Astrocyte (in vitro differentiated cells and primary cell): ENCODE measurements around the gene ORC1. TPM values are rescaled to one million over a fixed set of nuclear protein-coding genes. Genes with fewer than 3 reads are reported as not detected.

ENCODE experiments used
- DNase-seq: peaks from one replicate; pipeline ENCODE4 v3.0.0-alpha.2; 2010; ENCODE audit warnings: low read depth
- FAIRE-seq: peaks from 2 replicates; lab custom pipeline; 2011; peaks lifted over from hg19 to GRCh38; lab: Jason Lieb, UNC
- H2AFZ ChIP-seq: 2 replicates; pipeline ENCODE4 v1.6.0; 2012; ENCODE audit warnings: low read depth, low read length, inconsistent platforms
- H3K27ac ChIP-seq: 2 replicates; pipeline ENCODE4 v1.5.1; 2011; ENCODE audit warnings: low read depth, low read length, inconsistent platforms
- H3K27me3 ChIP-seq: 2 replicates; pipeline ENCODE4 v1.6.0; 2011; ENCODE audit warnings: low read length, inconsistent platforms; ENCODE audit not compliant: insufficient read depth
- H3K36me3 ChIP-seq: 2 replicates; pipeline ENCODE4 v1.5.1; 2011; ENCODE audit warnings: low read length, inconsistent platforms; ENCODE audit not compliant: insufficient read depth
- H3K4me1 ChIP-seq: 2 replicates; pipeline ENCODE4 v1.5.1; 2011; ENCODE audit warnings: low read length, inconsistent platforms; ENCODE audit not compliant: insufficient read depth
- H3K4me2 ChIP-seq: 2 replicates; pipeline ENCODE4 v1.6.0; 2012; ENCODE audit warnings: low read length, inconsistent platforms
- H3K4me3 ChIP-seq: 2 replicates; pipeline ENCODE4 v1.5.1; 2011; ENCODE audit warnings: low read depth, mild to moderate bottlenecking, low read length, inconsistent platforms; ENCODE audit not compliant: insufficient read depth
- H3K79me2 ChIP-seq: 2 replicates; pipeline ENCODE4 v1.6.0; 2012; ENCODE audit warnings: mild to moderate bottlenecking, low read length, inconsistent platforms; ENCODE audit not compliant: insufficient read depth
- H3K9ac ChIP-seq: 2 replicates; pipeline ENCODE4 v1.6.0; 2012; ENCODE audit warnings: mild to moderate bottlenecking, low read length, inconsistent platforms
- H3K9me3 ChIP-seq: 2 replicates; pipeline ENCODE4 v1.5.1; 2012; ENCODE audit warnings: low read depth, mild to moderate bottlenecking, low read length, inconsistent platforms; ENCODE audit not compliant: insufficient read depth
- H4K20me1 ChIP-seq: 2 replicates; pipeline ENCODE4 v1.6.0; 2012; ENCODE audit warnings: low read length, inconsistent platforms; ENCODE audit not compliant: insufficient read depth
- H3K27ac Mint-ChIP-seq: one replicate; pipeline ENCODE4 v1.8.0; 2021; ENCODE audit warnings: mild to moderate bottlenecking, mixed read lengths; ENCODE audit not compliant: unreplicated experiment
- H3K27me3 Mint-ChIP-seq: one replicate; pipeline ENCODE4 v1.8.0; 2021; ENCODE audit warnings: low read depth, mixed read lengths; ENCODE audit not compliant: unreplicated experiment
- H3K36me3 Mint-ChIP-seq: one replicate; pipeline ENCODE4 v1.8.0; 2021; ENCODE audit warnings: low read depth, mixed read lengths; ENCODE audit not compliant: unreplicated experiment
- H3K4me1 Mint-ChIP-seq: one replicate; pipeline ENCODE4 v1.8.0; 2021; ENCODE audit warnings: low read depth, mixed read lengths; ENCODE audit not compliant: unreplicated experiment
- H3K4me3 Mint-ChIP-seq: one replicate; pipeline ENCODE4 v1.8.0; 2021; ENCODE audit warnings: mild to moderate bottlenecking, moderate library complexity, mixed read lengths; ENCODE audit not compliant: unreplicated experiment
- H3K9me3 Mint-ChIP-seq: one replicate; pipeline ENCODE4 v1.8.0; 2021; ENCODE audit warnings: mild to moderate bottlenecking, mixed read lengths; ENCODE audit not compliant: unreplicated experiment
- CTCF ChIP-seq: IDR thresholded peaks from 2 replicates; pipeline ENCODE4 v1.5.1; 2011; ENCODE audit warnings: low read depth, mild to moderate bottlenecking, inconsistent platforms, low read length, moderate library complexity; ENCODE audit not compliant: insufficient read depth
- EZH2 ChIP-seq: IDR thresholded peaks from 2 replicates; pipeline ENCODE4 v1.6.1; 2012; ENCODE audit warnings: mild to moderate bottlenecking, low read length, inconsistent platforms; ENCODE audit not compliant: insufficient read depth
- total RNA-seq: library from RNA; stranded (reverse); gene quantifications from 2 replicates; pipeline ENCODE4 v1.2.1, GENCODE V29; 2021

Gene ORC1
- total RNA-seq, 1 donor from 2014 or later: 2.1 TPM

- Histone ChIP-seq H3K4me1 (no peaks in the 10 kb centered on the region), H3K79me2 (no peaks in the 10 kb centered on the region), H3K9me3 (no peaks in the 10 kb centered on the region), H3K4me2 (no peak overlapping the region), H4K20me1 (no peaks in the 10 kb centered on the region), H3K36me3 (peaks cover 20% of the 10 kb centered on the region), H3K27me3 (no peaks in the 10 kb centered on the region), H3K4me3 (no peak overlapping the region), H3K27ac (no peak overlapping the region), H2AFZ (no peak overlapping the region), H3K9ac (no peak overlapping the region)
- Mint-ChIP-seq H3K4me1 (no peaks in the 10 kb centered on the region), H3K27ac (no peak overlapping the region), H3K4me3 (no peak overlapping the region), H3K9me3 (no peaks in the 10 kb centered on the region), H3K27me3 (no peaks in the 10 kb centered on the region), H3K36me3 (no peaks in the 10 kb centered on the region)
- TF ChIP-seq CTCF: no peak
- TF ChIP-seq EZH2: no peak
- DNase-seq: no peak
- no peak for FAIRE-seq
Observed at GRCh38 chr1:52439976-52440375, 35.8 kb upstream of the ORC1 start.

DNA sequence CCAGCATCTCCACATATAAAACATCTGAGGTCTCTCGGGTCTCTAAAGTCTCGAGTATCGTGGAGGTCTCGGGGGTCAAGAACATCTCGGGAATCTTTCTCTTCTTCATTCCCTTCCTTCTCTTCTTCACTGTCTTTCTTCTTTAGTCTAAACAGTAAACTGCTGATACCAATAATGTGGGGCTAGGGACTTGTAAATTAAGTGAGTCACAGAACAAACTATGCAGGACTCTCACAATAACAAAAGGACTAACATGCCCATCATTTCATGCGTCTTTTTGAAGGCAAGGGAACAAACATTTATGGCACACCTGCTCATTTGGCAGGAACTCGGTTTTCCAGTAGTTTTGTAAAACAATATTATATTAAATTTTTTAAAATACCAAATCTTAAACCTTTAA lies 32.6 kb upstream of the ORC1 start:
- Histone ChIP-seq H2AFZ (no peak overlapping the region), H3K4me3 (no peak overlapping the region), H3K4me2 (no peak overlapping the region), H3K9me3 (no peaks in the 10 kb centered on the region), H3K36me3 (peaks cover 25% of the 10 kb centered on the region), H3K9ac (no peak overlapping the region), H3K27me3 (no peaks in the 10 kb centered on the region), H3K79me2 (no peaks in the 10 kb centered on the region), H3K4me1 (no peaks in the 10 kb centered on the region), H4K20me1 (no peaks in the 10 kb centered on the region), H3K27ac (no peak overlapping the region)
- no peaks in the 10 kb centered on the region for H3K36me3 Mint-ChIP-seq
- no peaks in the 10 kb centered on the region for H3K27me3 Mint-ChIP-seq
- DNase-seq (no peak), FAIRE-seq (no peak)
- no peaks in the 10 kb centered on the region for H3K4me1 Mint-ChIP-seq
- TF ChIP-seq CTCF (no peak), EZH2 (no peak)
- H3K27ac Mint-ChIP-seq: no peak overlapping the region
- H3K9me3 Mint-ChIP-seq: no peaks in the 10 kb centered on the region
- no peak overlapping the region for H3K4me3 Mint-ChIP-seq

DNA sequence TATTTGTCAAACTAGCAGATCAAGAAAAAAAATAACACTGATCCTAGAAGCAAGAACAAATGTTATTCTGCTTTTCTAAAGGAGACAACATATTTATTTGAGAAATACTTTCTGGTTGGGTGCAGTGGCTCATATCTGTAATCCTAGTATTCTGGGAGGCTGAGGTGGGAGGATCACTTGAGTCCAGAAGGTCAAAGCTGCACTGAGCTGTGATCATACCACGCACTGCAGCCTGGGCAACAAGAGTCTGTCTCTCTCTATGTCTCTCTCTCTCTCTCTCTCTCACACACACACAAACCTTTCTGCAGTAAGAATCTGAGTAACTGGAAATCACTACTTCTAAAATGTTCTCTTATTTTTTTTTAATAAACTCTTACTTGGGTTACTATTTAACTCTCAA lies 31.4 kb upstream of the ORC1 start:
- Mint-ChIP-seq H3K27ac (no peak overlapping the region), H3K4me1 (no peaks in the 10 kb centered on the region), H3K9me3 (no peaks in the 10 kb centered on the region), H3K36me3 (peaks cover 4% of the 10 kb centered on the region), H3K27me3 (no peaks in the 10 kb centered on the region), H3K4me3 (no peak overlapping the region)
- peaks cover 21% of the 10 kb centered on the region for H3K36me3 ChIP-seq
- H3K79me2 ChIP-seq: no peaks in the 10 kb centered on the region
- FAIRE-seq (no peak), DNase-seq (no peak)
- no peak overlapping the region for H3K9ac ChIP-seq
- no peak overlapping the region for H3K4me3 ChIP-seq
- no peaks in the 10 kb centered on the region for H3K27me3 ChIP-seq
- no peak overlapping the region for H3K27ac ChIP-seq
- H4K20me1 ChIP-seq: no peaks in the 10 kb centered on the region
- H3K4me1 ChIP-seq: no peaks in the 10 kb centered on the region
- H3K4me2 ChIP-seq: no peak overlapping the region
- no peak for TF ChIP-seq CTCF
- no peak for TF ChIP-seq EZH2
- H3K9me3 ChIP-seq: no peaks in the 10 kb centered on the region
- no peak overlapping the region for H2AFZ ChIP-seq
